GM12891 (cell line): ENCODE data around the gene PHF21A. TPM values are rescaled to one million over a fixed set of nuclear protein-coding genes. Genes with fewer than 3 reads are reported as not detected.

Source experiments
- DNase-seq: peaks from one replicate; pipeline ENCODE4 v3.0.0; 2011; ENCODE audit warnings: low spot score; ENCODE audit not compliant: insufficient read length
- FAIRE-seq: peaks from 2 replicates; lab custom pipeline; 2011; peaks lifted over from hg19 to GRCh38; lab: Jason Lieb, UNC
- PAX5 ChIP-seq: IDR thresholded peaks from 2 replicates; pipeline ENCODE4 v1.6.1; 2011; ENCODE audit warnings: low read length, moderate library complexity, mild to moderate bottlenecking; ENCODE audit not compliant: insufficient read depth, severe bottlenecking
- POLR2A ChIP-seq: IDR thresholded peaks from 2 replicates; pipeline ENCODE4 v1.6.1; 2011; ENCODE audit warnings: low read depth, low read length, control low read depth
- POLR2AphosphoS5 ChIP-seq: IDR thresholded peaks from 2 replicates; pipeline ENCODE4 v1.6.1; 2011; ENCODE audit warnings: low read depth, low read length, control low read depth
- POU2F2 ChIP-seq: IDR thresholded peaks from 2 replicates; pipeline ENCODE4 v1.6.1; 2011; ENCODE audit warnings: low read depth, mild to moderate bottlenecking, control low read depth, low read length, moderate library complexity
- SPI1 ChIP-seq: IDR thresholded peaks from 2 replicates; pipeline ENCODE4 v1.6.1; 2011; ENCODE audit warnings: low read depth, low read length, control low read depth
- TAF1 ChIP-seq: IDR thresholded peaks from 2 replicates; pipeline ENCODE4 v1.6.1; 2011; ENCODE audit warnings: low read depth, low read length, control low read depth
- polyA plus RNA-seq: library from polyadenylated mRNA; unstranded; fragments of >200 nt; gene quantifications from one replicate; pipeline ENCODE4 v1.2.1, GENCODE V29; 2012; ENCODE audit warnings: low read depth, missing spikeins, inconsistent platforms; ENCODE audit not compliant: missing spikeins

The PHF21A gene
- polyA plus RNA-seq = 23.7 TPM

DNA sequence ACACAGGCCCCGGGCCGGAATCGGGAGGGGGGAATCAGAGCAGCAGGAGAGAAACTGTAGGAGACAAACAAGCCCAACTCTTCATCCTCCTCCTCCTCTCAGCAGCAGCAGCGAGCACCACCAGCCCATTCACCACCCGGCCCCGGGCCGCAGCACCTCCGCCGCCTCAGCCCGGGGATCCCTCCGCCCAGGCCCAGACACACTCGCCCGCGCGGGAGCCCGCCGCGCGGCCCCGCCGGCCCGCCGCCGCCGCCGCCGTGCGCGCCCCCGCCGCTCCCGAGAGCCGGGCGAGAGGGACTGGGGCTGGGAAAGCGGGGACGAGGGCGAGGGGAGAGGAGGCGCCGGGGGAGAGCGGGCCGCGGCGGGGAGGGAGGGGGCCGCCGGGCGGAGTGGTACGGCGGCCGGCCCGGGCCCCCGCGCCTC is at the start of gene PHF21A:
Gene PHF21A (minus strand): TSS at position 154 of the 423 bp plus-strand sequence. CDS start 37,235 bp downstream, outside the sequence.
- no peak for FAIRE-seq
- peak; percentile 74 for DNase-seq
- TF ChIP-seq SPI1 (no peak), POLR2A (peak; percentile 57; the same call in 1 of the 2 replicates), PAX5 (no peak), TAF1 (peak; percentile 48; the same call in 1 of the 2 replicates), POU2F2 (peak; percentile 55; the same call in 1 of the 2 replicates), POLR2AphosphoS5 (no peak)

DNA sequence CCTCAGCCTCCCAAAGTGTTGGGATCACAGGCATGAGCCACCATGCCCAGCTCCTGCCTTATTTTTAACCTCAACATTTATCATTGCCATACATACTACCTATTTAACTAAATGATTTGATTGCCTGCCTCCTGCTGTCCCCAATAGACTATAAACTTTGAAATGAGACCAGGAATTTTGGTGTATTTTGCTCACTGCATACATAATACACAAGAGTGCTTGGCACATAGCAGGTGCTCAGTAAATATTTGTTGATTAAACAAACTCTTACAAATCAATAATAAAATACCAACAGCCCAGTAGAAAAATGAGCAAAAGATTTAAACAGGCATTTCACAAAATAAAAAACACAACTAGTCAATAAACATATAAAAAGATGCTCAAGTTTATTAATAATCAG is 49.5 kb upstream of the PHF21A start:
- DNase-seq = no peak
- TF ChIP-seq TAF1 (no peak), POLR2A (no peak), SPI1 (no peak), PAX5 (no peak), POLR2AphosphoS5 (no peak), POU2F2 (no peak)
- no peak for FAIRE-seq

DNA sequence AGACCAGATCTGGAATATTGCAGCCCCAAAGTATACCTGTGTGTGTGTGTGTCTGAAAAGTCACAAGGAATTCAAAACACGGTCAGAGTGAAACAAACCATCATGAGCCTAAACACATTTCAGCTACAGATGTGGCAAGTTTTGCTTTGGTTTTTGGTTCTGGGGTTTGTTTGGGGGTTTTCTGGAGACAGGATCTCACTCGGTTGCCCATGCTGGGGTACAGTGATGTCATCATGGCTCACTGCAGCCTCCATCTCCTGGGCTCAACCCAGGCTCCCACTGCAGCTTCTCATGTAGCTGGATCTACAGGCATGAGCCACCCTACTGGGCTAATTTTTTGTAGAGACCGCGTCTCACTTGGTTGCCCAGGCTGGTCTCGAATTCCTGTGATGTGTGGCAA is 41.4 kb upstream of the PHF21A start:
- TF ChIP-seq TAF1 (no peak), POU2F2 (no peak), POLR2AphosphoS5 (no peak), SPI1 (no peak), PAX5 (no peak), POLR2A (no peak)
- no peak for FAIRE-seq

GRCh38 chr11:46161201-46161600 is 39.9 kb upstream of the PHF21A start:
- TF ChIP-seq PAX5 (no peak), SPI1 (no peak), POLR2A (no peak), TAF1 (no peak), POU2F2 (no peak), POLR2AphosphoS5 (no peak)
- no peak for FAIRE-seq
- no peak for DNase-seq

More for the DNA sequence above, 41.4 kb upstream of the PHF21A start:
- DNase-seq = no peak

DNA sequence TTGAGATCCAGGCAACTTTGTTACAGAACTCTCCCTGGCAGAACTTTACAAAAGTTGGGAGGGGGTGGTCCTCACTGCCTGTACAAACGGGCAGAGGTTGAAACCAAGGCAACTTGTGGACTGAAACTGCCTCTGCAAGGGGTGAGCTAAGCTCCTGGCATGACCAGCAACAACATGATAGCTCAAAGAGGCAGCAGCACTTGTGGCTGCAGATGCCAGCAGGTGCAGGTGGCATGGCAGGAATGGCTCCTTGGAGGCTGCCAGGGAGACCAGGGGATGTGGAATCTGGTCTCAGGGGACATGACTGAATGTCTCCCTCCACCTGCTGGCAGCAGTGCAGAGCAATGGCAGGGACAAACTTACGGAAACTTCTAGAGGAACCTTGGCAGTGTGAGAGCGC is 38.8 kb upstream of the PHF21A start:
- FAIRE-seq = no peak
- TF ChIP-seq POLR2AphosphoS5 (no peak), POLR2A (no peak), PAX5 (no peak), TAF1 (no peak)

GRCh38 chr11:46159680-46160079 is 38.4 kb upstream of the PHF21A start:
- DNase-seq = no peak
- TF ChIP-seq PAX5 (no peak), POLR2AphosphoS5 (no peak), POLR2A (no peak), TAF1 (no peak), POU2F2 (no peak), SPI1 (no peak)

More for the DNA sequence above, 38.8 kb upstream of the PHF21A start:
- DNase-seq = no peak

DNA sequence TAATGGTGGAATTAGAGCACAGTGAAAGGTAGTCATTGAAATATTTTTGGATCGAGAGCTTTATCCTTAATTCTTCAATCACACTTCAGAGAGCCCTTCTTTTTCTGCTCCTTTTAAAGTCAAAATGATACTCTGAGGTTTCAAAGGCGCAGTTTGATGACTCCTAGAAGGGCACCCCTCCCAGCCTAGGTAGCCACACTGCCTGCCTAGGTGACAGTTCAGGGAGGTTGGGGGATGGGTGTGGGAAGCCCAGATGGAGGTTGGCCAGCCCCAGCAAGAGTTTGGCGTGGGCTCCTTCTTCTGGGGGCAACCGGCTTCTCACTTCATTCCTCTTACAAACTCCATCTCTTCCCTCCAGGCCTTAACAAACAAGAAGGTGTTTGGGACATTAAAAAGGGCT is 28.6 kb upstream of the PHF21A start:
- no peak for TF ChIP-seq TAF1
- no peak for TF ChIP-seq PAX5
- no peak for TF ChIP-seq SPI1
- no peak for TF ChIP-seq POLR2A
- no peak for TF ChIP-seq POU2F2
- TF ChIP-seq POLR2AphosphoS5 = no peak
- DNase-seq (no peak), FAIRE-seq (no peak)

More at GRCh38 chr11:46159680-46160079, 38.4 kb upstream of the PHF21A start:
- FAIRE-seq = no peak

DNA sequence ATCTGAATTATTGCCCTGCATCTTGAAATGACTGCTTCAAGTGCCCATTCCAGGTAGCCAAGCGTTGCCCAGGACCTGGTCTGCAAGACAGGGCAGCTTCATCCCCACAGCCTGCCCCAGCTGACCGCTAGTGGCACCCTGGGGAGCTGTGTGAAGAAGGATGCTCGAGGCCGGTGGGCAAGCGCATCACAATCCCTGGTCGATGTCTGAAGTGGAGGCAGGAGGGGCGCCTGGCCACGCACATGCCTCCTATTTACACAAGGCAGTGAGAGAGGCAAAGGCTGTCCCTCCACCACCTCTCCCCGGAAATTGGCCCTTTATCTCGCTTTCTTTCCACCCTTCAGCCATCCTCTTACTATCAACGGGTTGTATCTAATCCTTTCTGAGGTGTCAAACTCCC is 28.1 kb upstream of the PHF21A start:
- TF ChIP-seq POU2F2 (no peak), PAX5 (no peak), POLR2AphosphoS5 (no peak), POLR2A (no peak), TAF1 (no peak), SPI1 (no peak)
- FAIRE-seq = no peak
- DNase-seq = no peak

DNA sequence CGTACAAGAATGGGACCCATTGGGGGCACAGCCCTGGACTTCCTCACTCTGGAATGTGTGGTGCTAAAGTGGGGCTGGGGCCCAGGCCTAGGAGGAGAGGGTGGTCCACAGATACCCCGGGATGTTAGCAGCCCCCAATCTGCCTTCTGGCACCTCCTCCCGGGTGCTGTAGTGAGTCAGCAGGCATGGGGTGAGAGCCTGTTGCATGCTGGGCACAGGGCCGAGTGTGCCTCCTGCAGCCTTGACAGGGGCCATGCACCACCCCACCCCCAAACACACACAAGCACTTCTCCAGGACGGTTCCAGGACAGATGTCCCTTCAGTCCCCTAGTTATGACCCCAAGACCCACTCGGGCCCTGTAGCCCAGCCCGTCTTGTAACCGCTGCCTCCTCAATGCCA is 23.5 kb upstream of the PHF21A start:
- DNase-seq (no peak), FAIRE-seq (no peak)
- no peak for TF ChIP-seq POU2F2
- no peak for TF ChIP-seq POLR2AphosphoS5
- TF ChIP-seq TAF1 = no peak
- TF ChIP-seq POLR2A = no peak
- no peak for TF ChIP-seq PAX5
- no peak for TF ChIP-seq SPI1

- DNase-seq (no peak), FAIRE-seq (no peak)
- TF ChIP-seq POU2F2 (no peak), POLR2A (no peak), PAX5 (no peak), SPI1 (no peak), POLR2AphosphoS5 (no peak), TAF1 (no peak)
Observed at GRCh38 chr11:46143049-46143806, 22.0 kb upstream of the PHF21A start.
